ENCODE data around the gene C1QTNF6. TPM values are rescaled to one million over a fixed set of nuclear protein-coding genes. Genes with fewer than 3 reads are reported as not detected.

Gene C1QTNF6
- total and polyA plus RNA-seq, 4 experiments from 2014 or later = 0.49 to 24.8 (median 12.0) TPM

DNA sequence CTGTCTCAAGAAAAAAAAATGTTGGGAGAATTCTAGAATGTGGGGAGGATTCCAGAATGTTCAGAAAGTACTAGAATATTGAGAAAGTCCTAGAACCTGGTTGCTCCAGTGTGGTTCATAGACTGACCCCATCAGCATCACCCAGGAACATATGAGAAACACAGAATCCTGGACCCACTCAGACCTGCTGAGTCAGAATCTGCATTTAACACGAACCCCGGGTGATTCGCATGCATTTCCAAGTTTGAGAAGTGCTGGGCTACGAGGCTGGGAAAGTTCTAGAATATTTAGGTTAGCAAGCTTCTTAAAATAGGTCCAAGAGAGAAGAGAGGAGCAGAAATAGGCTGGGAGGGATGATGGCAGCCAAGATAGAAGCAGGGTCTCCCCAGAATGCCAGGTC lies 6.4 kb downstream of the C1QTNF6 start:
- H3K9me3 Mint-ChIP-seq = peaks cover 0 to 2% (median 0%) of the 10 kb centered on the region in 8 donors
- H3K27me3 Mint-ChIP-seq = peaks cover 2% of the 10 kb centered on the region in 2 donors
- H3K36me3 ChIP-seq (ENCODE audit: insufficient read depth, low read length) = no peaks in the 10 kb centered on the region
- intact Hi-C loops (cut with micrococcal nuclease) = no loop called here
- no peak overlapping the region for H3K4me3 ChIP-seq (ENCODE audit: low read length in 2 of 2)
- CTCF ChIA-PET (ENCODE audit: partially characterized antibody) = interaction anchor here (1.6 kb wide), 1 partner anchor 18 kb away, joined by 4 read pairs; no protein-coding TSS in a partner anchor
- peaks cover 35% of the 10 kb centered on the region for H3K4me1 ChIP-seq (ENCODE audit: insufficient read depth, low read length)
- H3K27ac ChIP-seq (ENCODE audit: low read depth, low read length) = no peak overlapping the region
- no peaks in the 10 kb centered on the region for H3K9me3 ChIP-seq (ENCODE audit: control insufficient read depth in 1 of 2, low read length in 2 of 2)
- no peak for DNase-seq
- peak overlapping the region in 1 of 7 donors; percentile 87 for H3K27ac Mint-ChIP-seq
- peaks cover 17 to 39% (median 28%) of the 10 kb centered on the region in 4 donors for H3K4me1 Mint-ChIP-seq
- no peaks in the 10 kb centered on the region for H3K27me3 ChIP-seq (ENCODE audit: insufficient read depth, low read length)
- POLR2A ChIA-PET (ENCODE audit: partially characterized antibody) = no interaction called here
- H3K4me3 Mint-ChIP-seq = peak overlapping the region in 1 of 8 donors; percentile 25
- H3K36me3 Mint-ChIP-seq = peaks cover 0 to 2% of the 10 kb centered on the region in 2 donors

DNA sequence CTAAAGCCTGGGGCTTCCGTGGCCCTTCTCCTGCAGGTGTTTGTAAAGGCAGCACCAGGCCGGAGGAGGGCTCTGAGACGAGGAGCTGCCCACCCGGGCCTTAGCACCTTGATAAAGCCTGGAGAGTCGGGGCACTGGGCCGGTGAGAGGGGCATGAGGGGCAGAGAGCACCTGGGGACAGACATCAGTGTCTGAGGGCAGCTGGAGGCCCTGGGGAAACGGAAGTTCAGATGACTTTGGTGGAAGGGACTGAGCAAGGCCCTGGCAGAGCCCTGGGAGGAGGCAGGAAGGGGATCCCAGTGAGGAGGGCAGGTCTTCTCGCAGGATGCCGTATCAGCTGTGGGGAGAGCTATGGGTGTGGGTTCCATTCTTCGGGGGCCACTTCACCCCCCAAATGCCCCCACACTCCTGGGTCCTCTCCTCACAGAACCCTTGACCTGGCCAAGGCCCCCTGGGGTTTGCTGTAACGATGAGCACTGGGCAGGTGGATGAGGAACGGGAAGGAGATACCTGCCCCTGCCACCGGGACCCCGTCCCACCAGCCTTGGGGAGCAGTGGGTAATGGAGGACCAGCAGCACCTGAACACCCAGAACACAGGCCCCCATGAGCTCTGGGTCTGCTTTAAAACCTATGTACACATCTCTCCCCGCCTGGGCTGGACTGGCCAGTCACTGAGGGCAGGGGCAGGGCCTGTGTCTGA lies 7.4 kb downstream of the C1QTNF6 start:
- H3K4me1 Mint-ChIP-seq = peaks cover 7 to 36% (median 21%) of the 10 kb centered on the region in 4 donors
- H3K27me3 Mint-ChIP-seq = peaks cover 2 to 4% of the 10 kb centered on the region in 2 donors
- H3K36me3 Mint-ChIP-seq = peaks cover 0 to 2% of the 10 kb centered on the region in 2 donors
- H3K27ac Mint-ChIP-seq = peak overlapping the region in 1 of 7 donors; percentile 49
- ChIA-PET CTCF (ENCODE audit: partially characterized antibody) (interaction anchor here (1.0 to 1.6 kb wide), 2 partner anchors 10 to 19 kb away, joined by 3 to 4 read pairs; no protein-coding TSS in a partner anchor), POLR2A (ENCODE audit: partially characterized antibody) (interaction anchor here (0.6 to 1.1 kb wide), 3 partner anchors 11 to 58 kb away, joined by 3 read pairs; no protein-coding TSS in a partner anchor)
- H3K9me3 Mint-ChIP-seq = peaks cover 0 to 2% (median 0%) of the 10 kb centered on the region in 8 donors
- H3K9me3 ChIP-seq (ENCODE audit: control insufficient read depth in 1 of 2, low read length in 2 of 2) = no peaks in the 10 kb centered on the region
- intact Hi-C loops (cut with micrococcal nuclease) = no loop called here
- H3K4me3 Mint-ChIP-seq = peak overlapping the region in 1 of 8 donors; percentile 25
- H3K4me1 ChIP-seq (ENCODE audit: insufficient read depth, low read length) = peaks cover 25% of the 10 kb centered on the region
- H3K4me3 ChIP-seq (ENCODE audit: low read length in 2 of 2) = no peak overlapping the region
- DNase-seq = no peak
- H3K36me3 ChIP-seq (ENCODE audit: insufficient read depth, low read length) = no peaks in the 10 kb centered on the region
- no peaks in the 10 kb centered on the region for H3K27me3 ChIP-seq (ENCODE audit: insufficient read depth, low read length)
- no peak overlapping the region for H3K27ac ChIP-seq (ENCODE audit: low read depth, low read length)

DNA sequence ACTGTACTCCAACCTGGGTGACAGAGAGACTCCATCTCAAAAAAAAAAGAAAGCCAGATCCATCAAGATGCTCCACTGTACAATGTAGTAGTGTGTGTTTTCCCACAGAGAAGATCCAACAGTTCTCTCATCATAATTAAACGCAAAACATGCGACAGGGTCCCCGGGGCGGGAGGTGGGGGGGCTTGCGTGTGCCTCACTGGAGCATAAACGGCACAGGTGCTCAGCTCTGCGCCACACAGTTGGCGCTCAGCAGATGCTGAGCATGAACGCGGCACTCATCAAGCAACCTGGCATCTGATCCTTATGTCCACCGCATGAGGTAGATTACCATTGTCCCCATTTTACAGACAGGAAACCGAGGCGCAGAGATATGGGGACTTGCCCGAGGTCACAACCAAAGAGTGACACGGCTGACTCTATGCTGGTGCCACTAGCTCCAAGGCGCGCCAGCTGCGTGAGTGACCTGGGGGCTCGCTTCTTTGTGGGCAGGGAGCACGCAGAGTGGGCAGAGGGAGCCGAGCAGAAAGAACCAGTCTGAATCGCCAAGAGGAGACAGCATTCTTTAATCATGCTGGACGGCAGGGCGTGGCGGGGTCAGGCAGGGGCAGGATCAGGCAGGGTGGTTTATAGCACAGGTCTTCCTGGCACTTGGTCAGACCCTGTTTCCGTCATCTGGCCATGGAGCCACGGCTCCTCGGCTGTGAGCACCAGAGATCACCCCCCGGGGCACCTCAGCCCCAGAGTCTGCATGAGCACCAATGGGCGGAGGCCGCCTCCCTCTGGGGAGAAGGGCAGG lies 8.2 kb downstream of the C1QTNF6 start:
- Histone ChIP-seq H3K36me3 (ENCODE audit: insufficient read depth, low read length) (no peaks in the 10 kb centered on the region), H3K27ac (ENCODE audit: low read depth, low read length) (no peak overlapping the region), H3K4me3 (ENCODE audit: low read length in 2 of 2) (no peak overlapping the region), H3K4me1 (ENCODE audit: insufficient read depth, low read length) (peaks cover 16% of the 10 kb centered on the region), H3K9me3 (ENCODE audit: control insufficient read depth in 1 of 2, low read length in 2 of 2) (no peaks in the 10 kb centered on the region), H3K27me3 (ENCODE audit: insufficient read depth, low read length) (no peaks in the 10 kb centered on the region)
- peaks cover 0 to 2% (median 0%) of the 10 kb centered on the region in 8 donors for H3K9me3 Mint-ChIP-seq
- peaks cover 0 to 2% of the 10 kb centered on the region in 2 donors for H3K36me3 Mint-ChIP-seq
- ChIA-PET CTCF (ENCODE audit: partially characterized antibody) (interaction anchor here (1.0 kb wide), 1 partner anchor 9 kb away, joined by 3 read pairs; no protein-coding TSS in a partner anchor), POLR2A (ENCODE audit: partially characterized antibody) (interaction anchor here (0.6 to 1.1 kb wide), 3 partner anchors 12 to 58 kb away, joined by 3 read pairs; no protein-coding TSS in a partner anchor)
- no peak for DNase-seq
- no peak overlapping the region for H3K4me3 Mint-ChIP-seq
- H3K4me1 Mint-ChIP-seq = peaks cover 4 to 28% (median 15%) of the 10 kb centered on the region in 4 donors
- peaks cover 2 to 4% of the 10 kb centered on the region in 2 donors for H3K27me3 Mint-ChIP-seq
- intact Hi-C loops (cut with micrococcal nuclease) = no loop called here
- H3K27ac Mint-ChIP-seq = no peak overlapping the region

DNA sequence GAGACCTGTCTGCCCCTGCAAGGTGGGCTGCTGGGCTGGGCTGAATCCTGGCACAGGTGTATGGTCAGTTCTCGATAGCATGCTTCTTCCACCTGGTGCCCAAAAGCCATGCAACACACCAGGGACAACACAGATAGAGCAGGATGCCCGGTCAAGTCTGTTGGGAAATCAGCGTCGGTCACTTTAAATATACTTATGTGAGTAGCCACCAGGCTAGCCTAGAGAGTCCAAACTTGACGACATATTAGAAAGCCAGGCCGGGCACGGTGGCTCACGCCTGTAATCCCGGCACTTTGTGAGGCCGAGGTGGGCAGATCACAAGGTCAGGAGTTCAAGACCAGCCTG lies 8.9 kb downstream of the C1QTNF6 start:
- H3K27me3 ChIP-seq (ENCODE audit: insufficient read depth, low read length) = no peaks in the 10 kb centered on the region
- DNase-seq = no peak
- Mint-ChIP-seq H3K27me3 (peaks cover 2 to 4% of the 10 kb centered on the region in 2 donors), H3K27ac (no peak overlapping the region), H3K36me3 (peaks cover 0 to 2% of the 10 kb centered on the region in 2 donors), H3K9me3 (peaks cover 0 to 5% (median 0%) of the 10 kb centered on the region in 8 donors), H3K4me1 (peaks cover 4 to 24% (median 12%) of the 10 kb centered on the region in 4 donors), H3K4me3 (no peak overlapping the region)
- H3K4me3 ChIP-seq (ENCODE audit: low read length in 2 of 2) = no peak overlapping the region
- ChIA-PET POLR2A (ENCODE audit: partially characterized antibody) (interaction anchor here (1.2 kb wide), 1 partner anchor 29 kb away, joined by 3 read pairs; the partner anchor contains the start of gene IL2RB), CTCF (ENCODE audit: partially characterized antibody) (interaction anchor here (1.5 kb wide), 1 partner anchor 19 kb away, joined by 3 read pairs; no protein-coding TSS in a partner anchor)
- H3K9me3 ChIP-seq (ENCODE audit: control insufficient read depth in 1 of 2, low read length in 2 of 2) = no peaks in the 10 kb centered on the region
- no peaks in the 10 kb centered on the region for H3K36me3 ChIP-seq (ENCODE audit: insufficient read depth, low read length)
- no peak overlapping the region for H3K27ac ChIP-seq (ENCODE audit: low read depth, low read length)
- H3K4me1 ChIP-seq (ENCODE audit: insufficient read depth, low read length) = peaks cover 9% of the 10 kb centered on the region
- intact Hi-C loops (cut with micrococcal nuclease) = no loop called here

DNA sequence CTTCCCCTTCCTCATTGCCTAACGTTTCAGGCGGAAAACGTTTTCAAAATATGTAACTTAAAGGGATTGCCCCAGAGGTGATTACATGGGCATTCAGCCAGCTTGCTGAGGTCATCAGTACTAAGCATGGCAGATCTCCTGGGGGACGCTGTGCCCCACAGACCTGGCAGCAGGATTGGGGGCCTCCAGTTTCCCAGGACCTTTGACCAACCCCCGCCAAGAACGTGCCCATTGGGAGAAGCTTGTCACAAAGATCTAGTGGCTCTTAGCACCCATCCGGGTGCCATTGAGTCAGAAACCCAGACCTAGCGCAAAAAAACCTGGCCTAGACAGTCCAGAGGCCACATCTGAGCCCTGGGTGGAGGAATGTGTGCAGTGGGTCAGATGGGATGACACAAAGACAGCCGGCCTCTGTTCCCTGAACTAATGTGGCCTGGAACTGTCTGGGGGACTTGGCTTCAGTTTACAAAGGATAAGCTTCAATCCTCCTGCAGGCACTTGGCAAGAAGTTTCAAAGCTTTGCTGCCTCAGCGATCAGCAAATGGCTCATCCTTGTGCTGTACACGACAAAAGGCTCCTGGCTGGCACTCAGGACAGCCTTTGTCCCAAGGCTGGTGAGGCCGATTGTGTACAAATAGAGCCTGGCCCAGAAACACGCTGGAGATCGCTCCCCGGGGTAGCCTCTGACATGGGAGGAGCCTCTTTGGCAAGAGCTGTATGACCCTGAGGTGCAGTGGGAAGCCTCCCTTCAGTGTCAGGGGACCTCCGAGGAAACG lies 9.5 kb downstream of the C1QTNF6 start:
- Mint-ChIP-seq H3K27me3 (peaks cover 2 to 4% of the 10 kb centered on the region in 2 donors), H3K4me1 (peaks cover 2 to 21% (median 10%) of the 10 kb centered on the region in 4 donors)

DNA sequence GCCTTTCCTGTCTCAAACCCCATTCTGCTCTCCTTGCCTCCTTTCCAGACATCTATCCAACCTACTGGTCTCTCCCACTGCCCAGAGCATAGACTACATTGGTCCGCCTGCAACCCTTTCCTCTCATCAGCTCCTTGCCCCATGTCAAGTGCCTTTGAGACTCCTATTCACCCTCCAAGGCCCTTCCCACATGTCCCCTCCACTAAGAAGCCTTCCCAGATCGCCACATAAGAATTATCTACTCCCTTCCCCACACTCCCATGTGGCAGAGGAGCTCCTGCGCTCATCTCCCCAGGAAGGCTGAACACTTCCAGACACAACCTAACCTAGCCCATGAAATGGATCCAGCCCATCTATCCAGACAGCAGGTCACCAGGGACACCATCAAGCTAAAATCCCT lies 10.3 kb downstream of the C1QTNF6 start:
- H3K36me3 Mint-ChIP-seq = peaks cover 0 to 2% of the 10 kb centered on the region in 2 donors
- no peak for DNase-seq
- no peak overlapping the region for H3K4me3 ChIP-seq (ENCODE audit: low read length in 2 of 2)
- H3K27me3 Mint-ChIP-seq = peaks cover 2 to 4% of the 10 kb centered on the region in 2 donors
- H3K9me3 Mint-ChIP-seq = peaks cover 0 to 5% (median 0%) of the 10 kb centered on the region in 8 donors
- no peaks in the 10 kb centered on the region for H3K36me3 ChIP-seq (ENCODE audit: insufficient read depth, low read length)
- H3K27me3 ChIP-seq (ENCODE audit: insufficient read depth, low read length) = no peaks in the 10 kb centered on the region
- POLR2A ChIA-PET (ENCODE audit: partially characterized antibody) = interaction anchor here (0.9 to 1.8 kb wide), 6 partner anchors 11 to 56 kb away, joined by 3 to 8 read pairs (median 4); partner anchors contain the start of gene IL2RB
- CTCF ChIA-PET (ENCODE audit: partially characterized antibody) = interaction anchor here (1.5 kb wide), 1 partner anchor 20 kb away, joined by 3 read pairs; no protein-coding TSS in a partner anchor
- no peak overlapping the region for H3K27ac ChIP-seq (ENCODE audit: low read depth, low read length)
- peaks cover 0 to 19% (median 7%) of the 10 kb centered on the region in 4 donors for H3K4me1 Mint-ChIP-seq
- peak overlapping the region in 1 of 8 donors; percentile 9 for H3K4me3 Mint-ChIP-seq
- no peaks in the 10 kb centered on the region for H3K9me3 ChIP-seq (ENCODE audit: control insufficient read depth in 1 of 2, low read length in 2 of 2)
- intact Hi-C loops (cut with micrococcal nuclease) = no loop called here
- H3K4me1 ChIP-seq (ENCODE audit: insufficient read depth, low read length) = no peaks in the 10 kb centered on the region
- H3K27ac Mint-ChIP-seq = peak overlapping the region in 2 of 7 donors; percentile 59 to 63

More for the DNA sequence above, 9.5 kb downstream of the C1QTNF6 start:
- H3K27me3 ChIP-seq (ENCODE audit: insufficient read depth, low read length) = no peaks in the 10 kb centered on the region
- Mint-ChIP-seq H3K36me3 (peaks cover 0 to 2% of the 10 kb centered on the region in 2 donors), H3K4me3 (no peak overlapping the region), H3K27ac (no peak overlapping the region), H3K9me3 (peaks cover 0 to 5% (median 0%) of the 10 kb centered on the region in 8 donors)
- DNase-seq = no peak
- ChIA-PET CTCF (ENCODE audit: partially characterized antibody) (interaction anchor here (1.5 kb wide), 1 partner anchor 19 kb away, joined by 3 read pairs; no protein-coding TSS in a partner anchor), POLR2A (ENCODE audit: partially characterized antibody) (interaction anchor here (0.9 to 1.8 kb wide), 5 partner anchors 12 to 57 kb away, joined by 3 to 6 read pairs (median 4); partner anchors contain the start of gene IL2RB)
- H3K27ac ChIP-seq (ENCODE audit: low read depth, low read length) = no peak overlapping the region
- no peaks in the 10 kb centered on the region for H3K9me3 ChIP-seq (ENCODE audit: control insufficient read depth in 1 of 2, low read length in 2 of 2)
- H3K4me1 ChIP-seq (ENCODE audit: insufficient read depth, low read length) = peaks cover 4% of the 10 kb centered on the region
- no peaks in the 10 kb centered on the region for H3K36me3 ChIP-seq (ENCODE audit: insufficient read depth, low read length)
- intact Hi-C loops (cut with micrococcal nuclease) = no loop called here
- H3K4me3 ChIP-seq (ENCODE audit: low read length in 2 of 2) = no peak overlapping the region

All from CD4-positive, alpha-beta memory T cell (primary cell).